Parathyroid adenoma (tissue), 2 donors: Measurements from ENCODE around the gene PIK3CB.
A peak's percentile ranks its signal among the peaks of the same experiment; 100 is the strongest.

Source experiments
- H2AFZ ChIP-seq: fragments of 300-600 bp; sonication (generic); one replicate; pipeline ENCODE4 v1.7.0; 2017; ENCODE audit warnings: antibody characterized with exemption, mild to moderate bottlenecking
- H3K27ac ChIP-seq: fragments of 300-600 bp; sonication (generic); one replicate; pipeline ENCODE4 v1.7.0; 2017
- H3K27me3 ChIP-seq: fragments of 300-600 bp; sonication (generic); one replicate; pipeline ENCODE4 v1.7.0; 2017; ENCODE audit warnings: low read length; ENCODE audit not compliant: control insufficient read depth, insufficient read depth
- H3K36me3 ChIP-seq: fragments of 300-600 bp; sonication (generic); one replicate; pipeline ENCODE4 v1.7.0; 2017; ENCODE audit warnings: low read length; ENCODE audit not compliant: control insufficient read depth, insufficient read depth
- H3K4me1 ChIP-seq: fragments of 300-600 bp; sonication (generic); one replicate; pipeline ENCODE4 v1.7.0; 2017; ENCODE audit warnings: control low read depth
- H3K4me2 ChIP-seq: fragments of 300-600 bp; sonication (generic); one replicate; pipeline ENCODE4 v1.7.0; 2017; ENCODE audit warnings: low read length
- H3K4me3 ChIP-seq: fragments of 300-600 bp; sonication (generic); one replicate; pipeline ENCODE4 v1.7.0; 2017; ENCODE audit warnings: low read depth, low read length
- H3K79me2 ChIP-seq: fragments of 300-600 bp; sonication (generic); one replicate; pipeline ENCODE4 v1.7.0; 2017; ENCODE audit warnings: control low read depth
- H3K9ac ChIP-seq: fragments of 300-600 bp; sonication (generic); one replicate; pipeline ENCODE4 v1.7.0; 2017; ENCODE audit warnings: mild to moderate bottlenecking
- H3K9me3 ChIP-seq: fragments of 300-600 bp; sonication (generic); one replicate; pipeline ENCODE4 v1.7.0; 2017; ENCODE audit warnings: low read length; ENCODE audit not compliant: control insufficient read depth
- CTCF ChIP-seq: fragments of 300-600 bp; sonication (generic); IDR thresholded peaks from one replicate; pipeline ENCODE4 v1.7.0; 2017; ENCODE audit warnings: antibody characterized with exemption, mild to moderate bottlenecking
- donor health status: primary hyperparathyroidism.

The PIK3CB gene

GRCh38 chr3:138834596-138835396, at the start of gene PIK3CB:
Gene PIK3CB (minus strand): TSS chr3:138834928. CDS start chr3:138759343, 75,585 bp downstream.
- Histone ChIP-seq H3K4me2 (peak within 1 kb of the TSS; percentile 95), H3K9me3 (no peaks in the 10 kb centered on the region), H3K36me3 (no peaks in the 10 kb centered on the region), H3K27me3 (no peaks in the 10 kb centered on the region), H3K9ac (peak within 1 kb of the TSS; percentile 90), H2AFZ (peak within 1 kb of the TSS; percentile 80), H3K27ac (peak within 1 kb of the TSS; percentile 87), H3K79me2 (peaks cover 26% of the 10 kb centered on the region), H3K4me1 (peaks cover 4% of the 10 kb centered on the region), H3K4me3 (peak within 1 kb of the TSS; percentile 83)
- TF ChIP-seq CTCF = no peak

GRCh38 chr3:138881233-138881632, 46.5 kb upstream of the PIK3CB start:
- H3K27me3 ChIP-seq = no peaks in the 10 kb centered on the region
- no peak overlapping the region for H2AFZ ChIP-seq
- H3K79me2 ChIP-seq = no peaks in the 10 kb centered on the region
- no peak overlapping the region for H3K4me3 ChIP-seq
- TF ChIP-seq CTCF = no peak
- no peaks in the 10 kb centered on the region for H3K4me1 ChIP-seq
- H3K9me3 ChIP-seq = no peaks in the 10 kb centered on the region
- H3K36me3 ChIP-seq = no peaks in the 10 kb centered on the region
- H3K9ac ChIP-seq = no peak overlapping the region
- H3K4me2 ChIP-seq = no peak overlapping the region
- H3K27ac ChIP-seq = no peak overlapping the region

GRCh38 chr3:138879541-138880380, 45.0 kb upstream of the PIK3CB start:
- TF ChIP-seq CTCF = no peak
- H3K4me2 ChIP-seq = no peak overlapping the region
- no peaks in the 10 kb centered on the region for H3K4me1 ChIP-seq
- H3K27ac ChIP-seq = no peak overlapping the region
- H3K27me3 ChIP-seq = no peaks in the 10 kb centered on the region
- H3K4me3 ChIP-seq = no peak overlapping the region
- no peaks in the 10 kb centered on the region for H3K36me3 ChIP-seq
- H3K79me2 ChIP-seq = no peaks in the 10 kb centered on the region
- H2AFZ ChIP-seq = no peak overlapping the region
- no peaks in the 10 kb centered on the region for H3K9me3 ChIP-seq
- H3K9ac ChIP-seq = no peak overlapping the region

- Histone ChIP-seq H3K79me2 (no peaks in the 10 kb centered on the region), H3K36me3 (no peaks in the 10 kb centered on the region), H3K27ac (no peak overlapping the region), H3K4me3 (no peak overlapping the region), H3K27me3 (no peaks in the 10 kb centered on the region), H3K9ac (no peak overlapping the region), H3K4me1 (no peaks in the 10 kb centered on the region), H3K4me2 (no peak overlapping the region), H2AFZ (no peak overlapping the region), H3K9me3 (no peaks in the 10 kb centered on the region)
- TF ChIP-seq CTCF = no peak
These were observed 42.5 kb upstream of the PIK3CB start for GRCh38 chr3:138877226-138877625.
